HAP-1 (cell line): ENCODE data around the gene MATR3.
A peak's percentile ranks its signal among the peaks of the same experiment; 100 is the strongest.

Experiments used
- DNase-seq, 2 experiments: peaks; one replicate each; pipeline ENCODE4 v3.0.0-alpha.2; 2016 to 2020; ENCODE audit warnings: low spot score in 2 of 2
- H3K27me3 ChIP-seq: fragments of 250-450 bp; sonication (Bioruptor Pico); 2 replicates; pipeline ENCODE4 v1.5.1; 2020; ENCODE audit warnings: low read depth, mild to moderate bottlenecking, moderate library complexity
- H3K36me3 ChIP-seq: fragments of 250-450 bp; sonication (Bioruptor Pico); replicated peaks from 2 replicates; pipeline ENCODE4 v1.5.1; 2020; ENCODE audit warnings: mild to moderate bottlenecking
- H3K4me1 ChIP-seq: fragments of 250-450 bp; sonication (Bioruptor Pico); 2 replicates; pipeline ENCODE4 v1.5.1; 2020; ENCODE audit warnings: mild to moderate bottlenecking
- H3K4me3 ChIP-seq: fragments of 250-450 bp; sonication (Bioruptor Pico); 2 replicates; pipeline ENCODE4 v1.5.1; 2020; ENCODE audit warnings: mild to moderate bottlenecking, moderate library complexity
- H3K9me3 ChIP-seq: fragments of 250-450 bp; sonication (Bioruptor Pico); 2 replicates; pipeline ENCODE4 v1.5.1; 2020; ENCODE audit warnings: mild to moderate bottlenecking, moderate library complexity
- in situ Hi-C: fragments of 300-500 bp; cut with MboI; formaldehyde crosslinking; loops from 3 replicates; pipeline ENCODE4 v1.14.3; 2020; ENCODE audit warnings: low sequenced_read_pairs, inconsistent platforms, mixed read lengths

Gene MATR3

GRCh38 chr5:139276426-139276825 is 17.1 kb upstream of the MATR3 start:
- Histone ChIP-seq H3K9me3 (no peaks in the 10 kb centered on the region), H3K36me3 (peaks cover 64% of the 10 kb centered on the region), H3K4me1 (peaks cover 68% of the 10 kb centered on the region), H3K27me3 (no peaks in the 10 kb centered on the region), H3K4me3 (peak overlapping the region; percentile 63)
- DNase-seq = no peak
- in situ Hi-C loops = loop anchor here (10.0 kb wide), 1 partner anchor 702 kb away; the partner anchor contains the start of gene HSPA9

GRCh38 chr5:139277171-139277570 is 16.4 kb upstream of the MATR3 start:
- H3K4me1 ChIP-seq = peaks cover 68% of the 10 kb centered on the region
- H3K36me3 ChIP-seq = peaks cover 71% of the 10 kb centered on the region

GRCh38 chr5:139278540-139279274 is 14.8 kb upstream of the MATR3 start:
- H3K27me3 ChIP-seq = no peaks in the 10 kb centered on the region
- peaks cover 86% of the 10 kb centered on the region for H3K36me3 ChIP-seq
- no peaks in the 10 kb centered on the region for H3K9me3 ChIP-seq
- in situ Hi-C loops = loop anchor here (10.0 kb wide), 1 partner anchor 704 kb away; the partner anchor contains the start of gene HSPA9
- peaks cover 57% of the 10 kb centered on the region for H3K4me1 ChIP-seq
- H3K4me3 ChIP-seq = no peak overlapping the region
- no peak for DNase-seq

More at GRCh38 chr5:139277171-139277570, 16.4 kb upstream of the MATR3 start:
- DNase-seq = no peak
- no peaks in the 10 kb centered on the region for H3K9me3 ChIP-seq
- in situ Hi-C loops = loop anchor here (10.0 kb wide), 1 partner anchor 702 kb away; the partner anchor contains the start of gene HSPA9
- peak overlapping the region; percentile 63 for H3K4me3 ChIP-seq
- H3K27me3 ChIP-seq = no peaks in the 10 kb centered on the region

GRCh38 chr5:139282197-139282557 is 11.4 kb upstream of the MATR3 start:
- Histone ChIP-seq H3K27me3 (no peaks in the 10 kb centered on the region), H3K4me3 (no peak overlapping the region), H3K36me3 (peaks cover 94% of the 10 kb centered on the region), H3K9me3 (no peaks in the 10 kb centered on the region), H3K4me1 (peaks cover 40% of the 10 kb centered on the region)
- in situ Hi-C loops = no loop called here
- DNase-seq = no peak

- peaks cover 32% of the 10 kb centered on the region for H3K4me1 ChIP-seq
- no peak overlapping the region for H3K4me3 ChIP-seq
- in situ Hi-C loops = no loop called here
- H3K9me3 ChIP-seq = no peaks in the 10 kb centered on the region
- H3K36me3 ChIP-seq = peaks cover 87% of the 10 kb centered on the region
- H3K27me3 ChIP-seq = no peaks in the 10 kb centered on the region
- DNase-seq = no peak
Observed at GRCh38 chr5:139283252-139284166, 10.0 kb upstream of the MATR3 start.

- H3K27me3 ChIP-seq = no peaks in the 10 kb centered on the region
- DNase-seq = no peak
- H3K9me3 ChIP-seq = no peaks in the 10 kb centered on the region
- in situ Hi-C loops = no loop called here
- H3K4me1 ChIP-seq = peaks cover 26% of the 10 kb centered on the region
- H3K4me3 ChIP-seq = no peak overlapping the region
- H3K36me3 ChIP-seq = peaks cover 79% of the 10 kb centered on the region
Observed at GRCh38 chr5:139284295-139284694, 9.2 kb upstream of the MATR3 start.

- no peak for DNase-seq
- in situ Hi-C loops = no loop called here
Observed at GRCh38 chr5:139285651-139286392, 7.7 kb upstream of the MATR3 start.

GRCh38 chr5:139287890-139288635 is 5.5 kb upstream of the MATR3 start:
- DNase-seq = no peak
- H3K36me3 ChIP-seq = peaks cover 47% of the 10 kb centered on the region
- in situ Hi-C loops = no loop called here

More at GRCh38 chr5:139285651-139286392, 7.7 kb upstream of the MATR3 start:
- Histone ChIP-seq H3K9me3 (no peaks in the 10 kb centered on the region), H3K36me3 (peaks cover 66% of the 10 kb centered on the region), H3K4me1 (peaks cover 12% of the 10 kb centered on the region), H3K4me3 (no peak overlapping the region), H3K27me3 (no peaks in the 10 kb centered on the region)

GRCh38 chr5:139291051-139291450 is 2.5 kb upstream of the MATR3 start:
- peaks cover 7% of the 10 kb centered on the region for H3K4me1 ChIP-seq
- no peak for DNase-seq
- H3K36me3 ChIP-seq = peaks cover 26% of the 10 kb centered on the region
- no peak overlapping the region for H3K4me3 ChIP-seq
- H3K27me3 ChIP-seq = no peaks in the 10 kb centered on the region
- in situ Hi-C loops = no loop called here
- no peaks in the 10 kb centered on the region for H3K9me3 ChIP-seq

More at GRCh38 chr5:139287890-139288635, 5.5 kb upstream of the MATR3 start:
- Histone ChIP-seq H3K27me3 (no peaks in the 10 kb centered on the region), H3K4me3 (no peak overlapping the region), H3K9me3 (no peaks in the 10 kb centered on the region), H3K4me1 (peaks cover 2% of the 10 kb centered on the region)

- H3K4me1 ChIP-seq = peaks cover 28% of the 10 kb centered on the region
- no peak for DNase-seq
- no peaks in the 10 kb centered on the region for H3K27me3 ChIP-seq
- peaks cover 14% of the 10 kb centered on the region for H3K36me3 ChIP-seq
- peak overlapping the region; percentile 97 for H3K4me3 ChIP-seq
- no peaks in the 10 kb centered on the region for H3K9me3 ChIP-seq
- in situ Hi-C loops = no loop called here
Observed at GRCh38 chr5:139293202-139293506, 386 bp upstream of the MATR3 start.

GRCh38 chr5:139294374-139295165 is 1.0 kb downstream of the MATR3 start:
- H3K9me3 ChIP-seq = no peaks in the 10 kb centered on the region
- peak; percentile 65 to 89 for DNase-seq
- H3K36me3 ChIP-seq = peaks cover 14% of the 10 kb centered on the region
- H3K4me1 ChIP-seq = peaks cover 29% of the 10 kb centered on the region
- peak overlapping the region; percentile 97 for H3K4me3 ChIP-seq
- H3K27me3 ChIP-seq = no peaks in the 10 kb centered on the region
- in situ Hi-C loops = no loop called here

GRCh38 chr5:139295346-139296057 is 2.0 kb downstream of the MATR3 start:
- Histone ChIP-seq H3K4me1 (peaks cover 31% of the 10 kb centered on the region), H3K36me3 (peaks cover 12% of the 10 kb centered on the region)

More at GRCh38 chr5:139295346-139296057, 2.0 kb downstream of the MATR3 start:
- Histone ChIP-seq H3K9me3 (no peaks in the 10 kb centered on the region), H3K27me3 (no peaks in the 10 kb centered on the region), H3K4me3 (peak overlapping the region; percentile 97)
- in situ Hi-C loops = no loop called here
- no peak for DNase-seq
